Fibroblast of mammary gland (primary cell): Measurements from ENCODE around the gene ZNF224.

Experiments used
- DNase-seq: peaks from one replicate; pipeline ENCODE4 v3.0.0-alpha.2; 2010; ENCODE audit warnings: low read depth
- H3K4me3 ChIP-seq: 2 replicates; pipeline ENCODE4 v1.5.1; 2011; ENCODE audit warnings: low read depth, mild to moderate bottlenecking, low read length, moderate library complexity; ENCODE audit not compliant: control insufficient read depth
- CTCF ChIP-seq: conservative IDR thresholded peaks from 2 replicates; pipeline ENCODE4 v1.5.1; 2011; ENCODE audit warnings: low read depth, low read length, inconsistent platforms; ENCODE audit not compliant: control insufficient read depth, insufficient read depth

The ZNF224 gene

GRCh38 chr19:44093931-44094765, at the start of gene ZNF224:
TSS of gene ZNF224 (plus strand) at chr19:44094361. CDS start at chr19:44097874, 3,513 bp downstream.
- DNase-seq: peak; percentile 88
- TF ChIP-seq CTCF: no peak

GRCh38 chr19:44050740-44051649, 43.2 kb upstream of the ZNF224 start:
- no peak for TF ChIP-seq CTCF
- DNase-seq: no peak
- H3K4me3 ChIP-seq: peak overlapping the region; percentile 95

More at GRCh38 chr19:44093931-44094765, at the start of gene ZNF224:
- H3K4me3 ChIP-seq: peak within 1 kb of the TSS; percentile 94

GRCh38 chr19:44051650-44052402, 42.3 kb upstream of the ZNF224 start, which contains the start of gene ZNF223:
TSS of gene ZNF223 (plus strand) at chr19:44052036. CDS start at chr19:44055177, 3,141 bp downstream.
- H3K4me3 ChIP-seq: peak within 1 kb of the TSS; percentile 95
- TF ChIP-seq CTCF: no peak
- DNase-seq: peak; percentile 92

GRCh38 chr19:44055870-44056269, 38.3 kb upstream of the ZNF224 start:
- no peak for TF ChIP-seq CTCF
- no peak overlapping the region for H3K4me3 ChIP-seq
- DNase-seq: no peak

GRCh38 chr19:44059229-44059628, 34.9 kb upstream of the ZNF224 start:
- DNase-seq: no peak
- no peak for TF ChIP-seq CTCF
- no peak overlapping the region for H3K4me3 ChIP-seq

- no peak overlapping the region for H3K4me3 ChIP-seq
- no peak for TF ChIP-seq CTCF
- no peak for DNase-seq
Observed at GRCh38 chr19:44061038-44061437, 33.1 kb upstream of the ZNF224 start.
